ENCODE measurements around the gene UBASH3B.

DNA sequence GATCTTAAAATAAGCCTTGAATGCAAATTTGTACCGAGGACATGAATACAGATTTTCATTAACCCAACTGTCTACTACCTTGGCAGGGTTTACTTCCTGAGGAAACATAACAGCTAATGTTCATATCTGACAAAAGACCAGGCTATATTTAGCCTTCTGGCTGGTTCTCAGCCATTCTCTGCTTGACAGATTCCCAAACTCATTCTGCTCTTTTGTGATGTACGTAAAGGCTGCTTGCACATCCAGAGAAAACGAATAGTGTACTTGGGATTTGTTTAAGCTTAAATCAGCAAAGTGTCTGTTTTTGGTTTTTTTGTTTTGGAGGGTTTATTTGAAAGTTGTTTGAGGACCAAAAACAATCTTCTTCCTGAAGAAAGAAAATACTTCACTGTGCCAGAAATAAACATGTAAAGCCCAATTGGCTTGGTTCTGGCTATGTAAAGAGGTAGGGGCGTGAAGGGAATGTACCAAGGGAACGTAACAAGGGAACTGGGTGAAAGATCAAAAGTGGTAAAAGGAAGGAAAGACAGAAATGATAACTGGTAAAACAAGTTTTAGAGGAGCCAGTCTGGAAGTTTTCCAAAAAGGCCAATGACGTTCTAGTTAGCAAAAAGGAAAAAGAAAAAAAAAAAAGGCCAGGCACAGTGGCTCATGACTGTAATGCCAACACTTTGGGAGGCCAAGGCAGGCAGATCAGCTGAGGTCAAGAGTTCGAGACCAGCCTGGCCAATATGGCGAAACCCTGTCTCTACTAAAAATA is 161.4 kb downstream of the UBASH3B start:
- TF ChIP-seq, protein P1, sequence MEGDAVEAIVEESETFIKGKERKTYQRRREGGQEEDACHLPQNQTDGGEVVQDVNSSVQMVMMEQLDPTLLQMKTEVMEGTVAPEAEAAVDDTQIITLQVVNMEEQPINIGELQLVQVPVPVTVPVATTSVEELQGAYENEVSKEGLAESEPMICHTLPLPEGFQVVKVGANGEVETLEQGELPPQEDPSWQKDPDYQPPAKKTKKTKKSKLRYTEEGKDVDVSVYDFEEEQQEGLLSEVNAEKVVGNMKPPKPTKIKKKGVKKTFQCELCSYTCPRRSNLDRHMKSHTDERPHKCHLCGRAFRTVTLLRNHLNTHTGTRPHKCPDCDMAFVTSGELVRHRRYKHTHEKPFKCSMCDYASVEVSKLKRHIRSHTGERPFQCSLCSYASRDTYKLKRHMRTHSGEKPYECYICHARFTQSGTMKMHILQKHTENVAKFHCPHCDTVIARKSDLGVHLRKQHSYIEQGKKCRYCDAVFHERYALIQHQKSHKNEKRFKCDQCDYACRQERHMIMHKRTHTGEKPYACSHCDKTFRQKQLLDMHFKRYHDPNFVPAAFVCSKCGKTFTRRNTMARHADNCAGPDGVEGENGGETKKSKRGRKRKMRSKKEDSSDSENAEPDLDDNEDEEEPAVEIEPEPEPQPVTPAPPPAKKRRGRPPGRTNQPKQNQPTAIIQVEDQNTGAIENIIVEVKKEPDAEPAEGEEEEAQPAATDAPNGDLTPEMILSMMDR (IDR thresholded peaks at IDR 0.05; ENCODE audit: insufficient read depth, low read depth, low read length) = no peak
- TF ChIP-seq EZH2 (IDR thresholded peaks at IDR 0.05; ENCODE audit: insufficient read depth, low read length) = no peak
